PC-3 (cell line): ENCODE results near the gene FIGLA.

Source experiments
- CTCF ChIP-seq: fragments of 300-600 bp; sonication (generic); conservative IDR thresholded peaks from 2 replicates; pipeline ENCODE4 v1.5.1; 2017; ENCODE audit warnings: antibody characterized with exemption, low read depth, mild to moderate bottlenecking, low read length
- EZH2 ChIP-seq: fragments of 300-600 bp; sonication (generic); IDR thresholded peaks from one replicate; pipeline ENCODE4 v1.6.1; 2017; ENCODE audit warnings: antibody characterized with exemption, mild to moderate bottlenecking, low read length; ENCODE audit not compliant: unreplicated experiment

- TF ChIP-seq CTCF (no peak), EZH2 (no peak)
Measured at GRCh38 chr2:70779911-70780545, 10.4 kb downstream of the FIGLA start.
